ENCODE results near the gene UST. TPM values are rescaled to one million over a fixed set of nuclear protein-coding genes. Genes with fewer than 3 reads are reported as not detected.
A peak's percentile ranks its signal among the peaks of the same experiment; 100 is the strongest.
"Not testable (repeated sequence)": the region's sequence is repeated elsewhere in the genome, so short reads cannot be mapped to it uniquely, and the experiment has no call there.

UST gene
- total RNA-seq, 1 experiment from 2014 or later = 4.9 TPM

DNA sequence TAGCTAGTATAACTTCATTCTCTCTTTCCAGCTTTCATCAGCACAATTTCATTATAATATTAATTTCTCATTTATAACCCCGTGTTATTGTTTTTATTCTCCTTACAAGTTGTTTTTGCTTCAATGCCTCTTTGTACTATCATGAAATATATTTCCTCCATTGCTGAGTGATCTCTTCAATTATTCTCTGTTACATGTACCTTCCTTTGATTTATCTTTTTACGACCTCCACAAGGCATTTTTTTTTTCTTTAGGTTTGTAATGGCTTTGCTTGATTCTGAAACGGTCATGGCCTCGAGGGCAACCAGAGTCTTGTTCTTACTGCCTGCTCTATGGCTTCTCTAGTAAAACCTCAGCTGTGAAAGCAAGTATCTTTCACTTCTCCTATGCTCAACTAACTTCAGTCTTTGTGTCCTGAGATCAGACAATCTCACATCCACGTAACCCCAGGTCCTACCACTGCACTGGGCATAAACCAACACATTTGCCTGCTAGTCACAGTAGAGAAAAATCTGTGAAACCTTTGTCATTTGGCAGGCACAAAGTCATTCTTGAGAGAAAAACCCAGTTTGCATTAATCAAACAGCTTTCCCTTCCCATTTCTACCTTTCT, 119.9 kb downstream of the UST start:
- no peak for DNase-seq (ENCODE audit: low read depth)

DNA sequence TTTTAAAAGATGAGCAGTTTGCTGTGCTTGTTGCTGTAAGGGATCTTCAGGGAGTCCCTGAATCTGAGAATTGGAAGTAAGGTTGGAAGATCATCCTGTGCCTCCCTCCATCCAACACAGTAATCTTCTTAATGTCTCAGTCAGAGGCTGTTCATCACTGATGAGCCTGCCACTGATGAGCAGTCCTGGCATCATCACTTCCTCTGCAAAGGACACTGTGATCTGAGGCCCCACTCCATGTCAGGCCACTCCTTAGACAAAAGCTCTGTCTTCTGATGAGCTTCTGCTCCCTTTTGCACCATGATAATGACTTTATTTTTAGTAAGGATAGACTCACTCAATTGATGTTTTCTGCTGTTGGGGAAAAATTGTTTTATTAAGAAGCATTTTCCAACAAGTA, 121.0 kb downstream of the UST start:
- peak; percentile 61 for DNase-seq (ENCODE audit: low read depth)

DNA sequence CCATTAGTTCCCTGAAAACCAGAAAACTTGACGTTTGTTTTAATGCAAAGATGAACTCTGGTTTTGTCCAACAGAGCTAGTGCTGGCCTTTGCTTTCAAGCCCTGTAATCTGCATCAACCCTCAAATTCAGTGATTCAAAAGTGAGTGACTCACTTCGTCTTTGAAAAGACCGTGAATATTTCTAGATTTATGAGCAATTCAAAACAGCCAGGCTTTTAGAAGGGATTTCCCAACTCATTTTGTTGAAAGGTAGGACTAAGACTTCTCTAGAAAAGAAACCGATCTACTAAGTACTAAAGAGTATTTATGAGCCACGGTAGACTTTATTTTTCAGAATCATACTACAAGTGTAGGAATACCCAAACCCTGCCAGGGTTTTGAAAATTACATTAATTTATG, 121.5 kb downstream of the UST start:
- DNase-seq (ENCODE audit: low read depth) = peak; percentile 75

DNA sequence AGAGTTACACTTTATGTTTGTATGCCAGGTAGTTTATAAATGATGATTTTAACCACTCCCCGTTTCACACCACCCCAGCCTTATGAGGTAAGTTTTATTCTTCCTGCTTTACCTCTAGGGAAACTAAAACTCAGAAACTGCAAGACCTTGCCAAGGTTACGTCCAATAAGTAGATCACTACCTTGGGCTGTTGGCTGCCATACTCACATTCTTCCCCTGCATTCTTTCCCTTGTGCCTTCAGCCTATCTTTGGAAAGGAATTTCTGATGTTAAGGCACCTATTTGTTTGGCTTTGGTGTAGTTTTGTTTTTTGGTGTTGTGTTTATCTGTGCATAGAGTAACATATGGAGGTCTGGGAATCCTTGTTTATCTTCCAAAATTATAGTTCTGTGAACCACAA, 122.1 kb downstream of the UST start:
- DNase-seq (ENCODE audit: low read depth) = no peak

DNA sequence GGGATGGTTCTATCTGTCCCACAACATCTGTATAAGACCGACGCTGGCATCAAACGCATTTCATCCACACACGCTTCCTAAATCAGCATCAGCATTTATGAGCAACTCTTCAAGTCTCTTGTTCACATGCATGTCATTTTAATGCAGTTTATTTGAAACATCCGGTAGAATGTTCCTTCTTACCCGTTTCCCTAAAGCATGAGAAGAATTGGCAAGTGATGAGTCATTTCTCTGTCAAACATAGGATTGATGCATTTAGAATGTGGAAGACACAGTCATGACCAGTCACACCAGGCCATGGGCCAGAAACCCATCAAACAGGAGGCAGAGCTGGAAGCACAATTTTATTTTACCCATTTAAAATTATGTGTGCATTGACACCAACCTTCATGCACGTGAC, 122.8 kb downstream of the UST start:
- peak; percentile 94 for DNase-seq (ENCODE audit: low read depth)

DNA sequence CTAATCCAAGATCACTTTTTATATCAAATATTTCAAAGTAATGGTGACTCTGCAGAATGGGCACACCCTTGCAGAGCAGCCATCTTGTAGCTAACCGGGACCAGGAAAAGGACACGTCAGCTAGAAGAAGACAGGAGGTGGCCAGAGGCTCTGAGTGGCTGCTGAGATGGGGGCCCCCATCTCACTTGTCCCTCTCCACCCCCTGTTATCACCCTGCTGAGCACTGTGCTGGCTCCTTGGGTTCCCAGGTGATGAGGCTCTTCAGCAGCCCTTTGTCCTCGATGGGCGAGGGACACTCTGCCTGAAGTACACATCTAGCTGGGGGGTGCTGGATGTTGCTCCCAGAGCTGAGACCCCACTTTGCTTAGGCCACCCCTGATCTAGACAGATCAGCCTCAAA, 126.3 kb downstream of the UST start:
- DNase-seq (ENCODE audit: low read depth) = no peak

DNA sequence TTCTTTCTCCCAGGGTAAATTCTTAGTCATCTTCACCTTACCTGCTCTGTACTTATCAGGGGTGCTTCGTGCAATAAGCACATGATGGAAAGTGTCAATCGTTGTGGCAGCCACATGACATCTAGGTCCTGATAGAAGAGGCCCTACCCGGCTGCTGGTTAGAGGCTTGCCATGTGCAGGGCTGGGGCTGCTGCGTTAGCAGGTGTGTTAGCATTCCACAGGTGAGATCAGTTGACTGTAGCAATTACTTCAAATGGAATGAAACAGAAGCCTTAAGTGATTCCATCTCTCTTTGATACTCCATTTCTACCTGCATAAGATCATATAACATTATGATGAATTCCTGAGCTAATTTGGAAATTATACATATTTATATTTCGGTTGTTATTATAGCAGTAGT, 127.0 kb downstream of the UST start:
- no peak for DNase-seq (ENCODE audit: low read depth)

DNA sequence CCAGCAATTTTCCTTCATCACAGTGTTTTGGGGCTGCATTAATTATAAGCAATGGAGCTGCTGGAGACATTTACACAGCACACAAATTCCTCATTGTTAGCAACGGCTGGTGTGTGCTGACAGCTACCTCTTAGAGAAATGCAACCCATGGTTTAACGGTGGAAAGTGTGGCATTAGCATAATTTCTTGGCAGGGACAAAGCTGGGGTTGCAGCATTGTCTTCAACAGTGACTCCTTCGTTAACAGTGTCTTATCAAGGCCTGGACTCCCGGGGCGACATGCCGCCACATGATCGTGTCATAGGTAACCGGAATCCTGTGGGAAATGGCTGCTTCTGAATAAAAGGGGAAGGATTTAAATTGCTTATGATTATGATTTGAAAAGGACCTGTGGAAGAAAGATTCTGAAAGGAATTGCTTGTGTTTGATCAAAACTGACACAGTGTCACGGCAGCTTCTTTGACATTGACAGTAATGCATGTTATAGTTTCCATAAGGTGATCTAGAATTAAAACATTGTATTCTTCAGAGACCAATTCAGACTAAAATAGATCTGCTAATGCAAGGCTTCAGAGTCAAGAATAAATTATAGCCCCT, 128.0 kb downstream of the UST start:
- no peak for DNase-seq (ENCODE audit: low read depth)

DNA sequence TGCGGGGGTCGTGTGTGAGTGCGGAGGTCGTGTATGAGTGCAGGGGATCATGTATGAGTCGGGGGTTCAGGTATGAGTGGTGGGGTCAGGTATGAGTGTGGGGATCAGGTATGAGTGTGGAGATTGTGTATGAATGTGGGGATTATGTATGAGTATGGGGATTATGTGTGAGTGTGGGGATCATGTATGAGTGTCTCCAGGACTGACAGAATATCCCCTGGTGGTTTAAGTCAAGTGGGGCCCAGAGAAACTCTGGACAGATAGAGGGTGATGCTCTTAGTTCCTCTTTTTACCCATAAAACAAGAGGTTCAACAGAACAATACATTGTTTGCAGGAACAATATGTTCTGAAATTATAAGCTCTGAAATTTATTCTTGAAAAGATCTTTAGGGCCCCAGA, 131.9 kb downstream of the UST start:
- no peak for DNase-seq (ENCODE audit: low read depth)

DNA sequence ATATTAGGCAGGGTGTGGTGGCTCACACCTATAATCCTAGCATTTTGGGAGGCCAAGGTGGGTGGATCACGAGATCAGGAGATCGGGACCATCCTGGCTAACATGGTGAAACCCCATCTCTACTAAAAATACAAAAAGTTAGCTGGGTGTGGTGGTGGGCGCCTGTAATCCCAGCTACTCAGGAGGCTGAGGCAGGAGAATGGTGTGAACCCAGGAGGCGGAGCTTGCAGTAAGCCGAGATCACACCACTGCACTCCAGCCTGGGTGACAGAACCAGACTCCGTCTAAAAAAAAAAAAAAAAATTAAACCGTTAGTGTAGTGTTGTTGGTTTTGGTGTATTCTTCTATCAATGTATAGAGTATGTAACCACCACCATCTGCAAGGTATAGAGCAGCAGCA, 133.9 kb downstream of the UST start:
- not testable (repeated sequence) for DNase-seq (ENCODE audit: low read depth)

DNA sequence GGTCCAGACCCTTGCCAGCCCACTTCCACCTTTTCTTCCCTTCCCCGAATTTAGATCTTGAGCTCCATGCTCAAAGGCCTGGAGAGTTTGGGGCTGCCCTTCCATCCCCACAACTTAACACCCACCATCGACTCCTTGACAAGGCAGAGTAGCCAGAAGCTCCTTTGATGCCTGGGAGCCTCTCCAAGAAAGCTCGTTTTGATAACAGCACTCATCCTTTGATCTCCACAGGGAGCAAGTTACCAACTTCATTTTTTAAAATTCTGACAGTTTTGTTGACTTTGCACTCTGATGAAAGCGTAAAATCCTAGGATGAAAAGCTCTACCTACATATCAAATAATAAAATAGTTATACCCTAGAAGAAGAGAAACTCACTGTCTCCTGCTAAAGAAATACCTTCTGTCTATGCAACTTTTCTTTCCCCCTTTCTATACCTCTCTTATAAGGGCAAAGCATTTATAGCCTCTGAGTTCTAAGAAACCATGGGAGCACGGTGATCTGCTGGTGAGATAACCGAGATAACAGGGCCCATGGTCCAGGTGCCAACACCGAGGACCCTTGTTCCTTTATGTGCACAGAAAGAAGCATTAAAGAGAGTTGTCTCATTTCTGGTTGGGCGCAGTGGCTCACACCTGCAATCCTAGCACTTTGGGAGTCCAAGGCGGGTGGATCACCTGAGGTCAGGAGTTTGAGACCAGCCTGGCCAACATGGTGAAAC, 134.9 kb downstream of the UST start:
- DNase-seq (ENCODE audit: low read depth) = no peak

DNA sequence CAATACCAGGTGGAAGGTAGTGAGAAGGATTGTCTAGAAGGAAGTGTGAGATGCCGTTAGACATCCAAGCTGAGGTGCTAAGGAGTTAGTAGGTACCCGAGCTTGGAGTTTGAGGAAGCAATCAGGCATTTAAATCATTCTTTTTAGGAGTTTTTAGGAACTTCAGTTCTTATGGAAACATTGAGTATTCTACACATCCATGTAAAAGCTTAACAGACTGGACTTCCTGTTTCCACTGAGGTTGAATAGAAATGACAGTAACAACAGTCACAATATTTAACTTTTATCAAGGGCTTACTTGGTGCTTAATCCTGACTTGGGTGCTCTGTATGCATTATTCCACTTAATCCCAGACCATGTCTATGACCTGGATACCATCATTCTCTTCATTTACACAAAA, 136.4 kb downstream of the UST start:
- DNase-seq (ENCODE audit: low read depth) = no peak

DNA sequence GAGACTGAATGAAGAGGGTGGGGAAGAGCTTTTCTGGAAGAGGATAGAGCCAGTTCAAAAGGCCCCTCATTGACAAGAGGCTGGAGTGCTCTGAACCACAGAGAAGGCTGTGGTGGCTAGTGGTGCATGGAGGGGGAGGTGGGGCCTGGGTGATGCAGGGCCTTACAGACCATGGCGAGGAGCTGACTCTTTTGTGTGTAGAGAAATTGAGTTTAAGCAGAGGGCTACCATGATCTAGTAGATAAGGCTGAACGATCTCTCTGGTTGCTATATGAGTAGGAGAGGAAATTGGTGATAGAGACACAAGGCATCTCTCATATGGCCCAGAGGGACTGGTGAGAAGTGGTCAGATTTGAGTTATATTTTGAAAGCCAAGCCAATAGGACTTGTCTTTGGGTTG, 137.6 kb downstream of the UST start:
- DNase-seq (ENCODE audit: low read depth) = no peak

DNA sequence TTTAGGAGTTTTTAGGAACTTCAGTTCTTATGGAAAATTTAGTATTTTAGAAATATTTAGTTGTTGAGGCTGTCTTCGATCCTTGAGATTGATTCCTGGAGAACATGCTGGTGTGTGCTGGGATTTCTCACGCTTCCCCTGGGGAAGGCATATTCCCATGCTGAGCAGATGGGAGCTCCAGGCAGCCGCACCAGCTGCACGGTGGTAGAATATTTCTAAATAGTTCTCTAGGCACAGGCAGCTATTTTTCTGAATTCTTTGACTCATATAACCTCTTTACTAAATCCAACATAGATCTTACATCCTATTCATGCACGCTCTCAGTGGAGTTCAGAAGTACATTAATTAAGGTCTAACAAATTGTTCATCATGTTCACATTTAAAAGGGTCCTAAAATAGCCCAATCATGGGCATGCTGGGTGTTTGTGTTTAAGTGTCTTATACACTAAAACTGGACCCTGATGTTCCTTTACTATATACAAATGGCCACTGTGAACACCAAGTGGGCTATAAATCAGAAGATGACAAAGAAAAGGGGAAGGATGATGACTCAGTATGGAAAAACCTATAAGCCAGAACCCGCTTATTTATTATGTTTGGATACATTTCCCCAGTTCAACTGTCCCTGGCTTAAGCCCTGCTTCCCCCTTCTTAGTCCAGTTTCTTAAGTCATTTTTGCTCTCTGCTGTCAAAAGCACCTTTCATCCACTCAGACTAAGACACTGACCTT, 138.5 kb downstream of the UST start:
- DNase-seq (ENCODE audit: low read depth) = peak; percentile 55

DNA sequence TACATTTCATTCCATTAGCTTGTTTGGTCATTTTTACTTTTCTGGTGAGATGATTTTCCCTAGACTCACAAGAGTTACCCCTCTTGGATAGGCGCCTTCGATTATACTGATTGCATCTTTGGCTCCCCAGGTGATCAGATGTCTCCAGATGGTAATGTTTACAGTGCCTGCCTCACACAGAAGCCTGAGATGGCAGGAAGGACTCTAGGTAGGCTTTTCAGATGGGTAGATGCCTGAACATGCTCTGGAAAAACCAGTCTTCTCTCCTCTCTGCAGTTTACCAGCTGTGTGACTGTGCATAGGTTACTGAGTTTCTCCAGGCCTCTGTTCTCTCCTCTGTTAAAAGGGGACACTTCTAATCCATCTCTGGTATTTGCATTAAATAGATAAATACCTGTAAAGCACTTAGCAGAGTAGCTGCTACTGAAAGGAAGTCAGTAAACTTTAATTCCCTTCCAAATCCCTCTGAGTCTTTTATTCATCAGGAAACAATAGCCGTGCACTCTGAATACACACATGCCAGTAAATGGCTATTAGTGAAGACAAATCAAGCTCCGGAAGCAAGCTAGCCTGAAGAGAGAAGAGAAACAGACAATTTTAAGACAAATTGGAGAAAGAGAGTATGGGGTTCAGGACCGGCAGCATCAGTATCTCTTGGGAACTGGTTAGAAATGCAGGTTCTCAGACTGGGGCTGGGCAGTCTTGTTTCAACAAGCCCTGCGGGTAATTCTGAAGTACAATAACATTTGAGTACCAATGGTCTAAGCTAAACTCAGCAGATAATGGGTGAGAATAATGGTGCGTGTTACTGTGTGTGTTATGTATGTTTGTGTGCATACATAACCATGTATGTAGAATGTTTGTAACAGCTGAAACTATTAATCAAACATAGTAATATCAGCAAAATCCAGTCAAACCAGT, 139.4 kb downstream of the UST start:
- no peak for DNase-seq (ENCODE audit: low read depth)

DNA sequence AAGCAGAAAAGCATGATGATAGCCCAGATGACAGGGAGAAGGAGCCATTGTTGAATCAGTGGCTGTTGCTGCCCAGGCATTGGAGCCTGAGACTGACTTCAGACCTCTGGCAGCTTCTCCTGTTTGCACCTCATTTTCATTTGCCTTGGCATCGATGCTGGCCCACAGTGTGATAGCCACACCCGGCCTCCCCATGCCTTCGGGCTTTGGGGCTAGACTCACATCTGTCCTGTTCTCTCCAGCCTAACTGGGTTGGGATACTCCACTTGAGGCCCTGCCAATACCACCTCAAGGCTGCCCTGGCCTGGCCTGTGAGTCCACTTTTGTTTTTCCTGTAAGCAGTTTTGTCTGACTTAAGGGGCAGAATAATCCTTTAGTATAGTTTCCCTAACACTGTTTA, 140.4 kb downstream of the UST start:
- DNase-seq (ENCODE audit: low read depth) = no peak

DNA sequence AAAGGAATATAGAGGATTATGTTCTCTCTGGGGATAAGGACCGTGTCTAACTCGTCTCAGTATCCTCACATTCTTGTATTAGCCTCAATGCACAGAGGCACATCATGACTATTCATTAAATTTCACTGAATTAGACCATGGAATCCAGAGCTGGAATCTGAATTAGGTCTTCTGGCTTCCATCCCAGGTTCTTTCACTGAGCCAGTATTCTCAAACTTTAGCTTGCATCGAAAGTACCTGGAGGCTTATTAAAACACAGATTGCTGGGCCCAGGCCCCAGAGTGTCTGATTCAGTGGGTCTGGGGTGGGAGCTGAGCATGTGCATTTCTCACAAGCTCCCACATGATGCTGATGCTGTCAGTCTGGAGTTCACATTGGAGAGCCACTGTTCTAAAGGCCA, 142.0 kb downstream of the UST start:
- DNase-seq (ENCODE audit: low read depth) = no peak

DNA sequence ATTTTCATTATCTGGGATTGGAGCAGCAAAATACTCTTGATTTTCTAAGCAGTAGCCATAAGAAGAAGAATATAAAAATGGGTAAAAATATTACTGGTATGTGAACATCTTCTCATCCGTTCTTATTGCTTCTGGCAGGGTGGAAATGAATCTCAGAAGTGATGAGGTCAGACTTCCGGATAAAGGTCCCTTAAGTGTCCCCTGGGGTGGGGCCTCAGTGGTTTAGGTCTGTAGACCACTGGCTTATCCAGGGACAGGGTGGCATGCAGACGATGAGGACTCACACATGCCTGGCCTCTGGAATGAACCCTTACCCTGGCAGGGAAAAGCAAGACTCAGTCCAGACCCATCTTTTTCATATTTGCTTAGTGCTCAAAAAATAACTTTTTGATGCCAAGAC, 143.3 kb downstream of the UST start:
- DNase-seq (ENCODE audit: low read depth) = no peak

DNA sequence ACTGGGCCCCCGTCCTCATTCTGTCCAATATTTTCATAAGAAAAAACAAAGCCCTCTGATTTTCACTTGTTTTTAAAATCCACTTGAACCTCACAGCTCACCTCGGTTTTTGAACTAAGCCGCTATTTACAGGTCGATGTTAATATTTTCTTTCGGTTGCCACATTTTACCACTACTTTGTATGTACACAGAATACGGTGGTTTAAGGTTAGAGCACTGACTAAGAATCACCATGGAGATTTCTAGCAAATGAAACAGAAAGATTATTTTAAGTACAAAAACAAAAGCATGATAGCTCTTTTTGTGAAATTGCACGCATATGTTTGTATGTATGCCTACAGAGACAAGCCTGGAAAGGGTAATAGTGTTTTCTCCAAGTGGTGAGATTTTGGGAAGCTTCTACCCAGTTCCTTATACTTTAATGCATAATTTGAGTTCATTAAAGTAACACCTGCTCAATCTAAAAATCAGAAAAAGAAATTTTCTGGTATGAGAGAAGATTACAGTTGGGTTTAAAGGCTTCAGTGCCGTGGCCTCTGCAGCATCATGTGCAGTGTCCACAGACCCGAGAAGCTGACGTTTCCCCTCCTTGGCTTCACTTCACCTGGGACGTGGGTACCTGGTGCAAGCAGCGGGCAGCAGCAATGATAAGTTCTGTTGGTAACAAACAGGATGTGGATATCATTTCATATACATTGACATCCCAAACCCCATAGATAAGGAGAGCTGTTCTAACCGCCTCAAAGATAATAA, 144.0 kb downstream of the UST start:
- no peak for DNase-seq (ENCODE audit: low read depth)

DNA sequence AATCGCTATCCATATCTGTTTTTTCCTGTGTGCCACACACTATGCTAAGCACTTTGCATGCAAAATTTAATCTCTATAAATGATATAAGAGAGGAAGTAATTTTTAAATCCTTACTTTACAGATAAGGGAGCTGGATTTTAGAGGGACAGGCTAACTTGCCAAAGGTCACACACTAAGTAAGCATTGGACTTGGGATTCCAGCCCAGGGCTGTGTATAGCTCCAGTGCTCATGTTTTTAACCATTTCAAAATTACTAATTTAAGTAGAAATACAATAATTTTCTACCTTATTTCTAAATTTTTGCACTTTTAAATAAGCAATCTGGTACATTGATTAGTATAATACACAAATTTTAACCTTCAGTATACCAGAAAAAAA, 144.6 kb downstream of the UST start:
- no peak for DNase-seq (ENCODE audit: low read depth)

DNA sequence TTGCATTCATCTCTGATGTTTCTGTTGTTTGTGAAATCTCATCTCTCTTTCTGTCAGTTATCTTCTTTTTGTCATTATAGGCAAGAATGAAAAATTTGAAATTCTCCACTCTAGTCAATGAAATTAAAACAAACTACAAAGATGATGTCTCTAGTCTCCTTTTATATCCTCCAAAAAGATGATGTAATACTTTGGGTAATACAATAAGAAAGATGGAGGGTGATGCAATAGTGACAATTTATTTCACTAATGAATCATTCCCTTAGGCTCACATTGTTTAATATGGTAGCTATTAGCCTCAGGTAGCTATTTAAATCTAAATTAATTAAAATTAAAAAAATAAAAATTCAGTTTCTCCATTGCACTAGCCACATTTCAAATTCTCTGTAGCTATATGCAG, 145.4 kb downstream of the UST start:
- DNase-seq (ENCODE audit: low read depth) = no peak

All from LHCN-M2 (cell line).